H1 (cell line): Measurements from ENCODE around the gene PGLYRP4. TPM values are rescaled to one million over a fixed set of nuclear protein-coding genes. Genes with fewer than 3 reads are reported as not detected.

Experiments used
- CTCF ChIA-PET: fragments of 300-600 bp; sonication (Branson Sonifier 250); formaldehyde crosslinking; loops from one replicate; lab custom pipeline; 2021; ENCODE audit not compliant: partially characterized antibody; lab: Charles Lee
- POLR2A ChIA-PET: fragments of 300-600 bp; sonication (Branson Sonifier 250); formaldehyde crosslinking; loops from one replicate; lab custom pipeline; 2021; ENCODE audit warnings: inconsistent platforms; ENCODE audit not compliant: partially characterized antibody; lab: Charles Lee
- DNase-seq, 2 experiments: peaks; one replicate each; pipeline versions ENCODE4 v3.0.0 to v3.0.0-alpha.2; 2010 to 2022; ENCODE audit warnings: low spot score in 2 of 2, low read depth in 1 of 2, mixed read lengths in 1 of 2
- FAIRE-seq: peaks from 2 replicates; lab custom pipeline; 2011; peaks lifted over from hg19 to GRCh38; lab: Jason Lieb, UNC
- H2AFZ ChIP-seq: 2 replicates; pipeline ENCODE4 v1.8.1; 2012; ENCODE audit warnings: low read length, inconsistent platforms
- H2AK5ac ChIP-seq: 2 replicates; pipeline ENCODE4 v1.6.1; 2013; ENCODE audit warnings: low read depth, low read length
- H2BK120ac ChIP-seq: replicated peaks from 2 replicates; pipeline ENCODE3; 2013; ENCODE audit warnings: low read depth, low read length, inconsistent platforms
- H2BK12ac ChIP-seq: 2 replicates; pipeline ENCODE4 v1.6.1; 2013; ENCODE audit warnings: low read depth, low read length
- H2BK15ac ChIP-seq: 2 replicates; pipeline ENCODE4 v1.6.1; 2013; ENCODE audit warnings: low read length
- H2BK20ac ChIP-seq: 2 replicates; pipeline ENCODE4 v1.6.1; 2013; ENCODE audit warnings: low read length
- H2BK5ac ChIP-seq: 2 replicates; pipeline ENCODE4 v1.6.1; 2013; ENCODE audit warnings: low read depth, low read length
- H3K14ac ChIP-seq: 2 replicates; pipeline ENCODE4 v1.6.1; 2013; ENCODE audit warnings: inconsistent platforms; ENCODE audit not compliant: insufficient read length
- H3K18ac ChIP-seq: 2 replicates; pipeline ENCODE4 v1.6.1; 2013; ENCODE audit warnings: low read length; ENCODE audit errors: extremely low read depth
- H3K23ac ChIP-seq: 2 replicates; pipeline ENCODE4 v1.6.1; 2013; ENCODE audit warnings: inconsistent platforms; ENCODE audit not compliant: insufficient read length
- H3K23me2 ChIP-seq: 2 replicates; pipeline ENCODE4 v1.6.1; 2013; ENCODE audit warnings: low read depth, low read length
- H3K27ac ChIP-seq: 2 replicates; pipeline ENCODE4 v1.6.1; 2011; ENCODE audit warnings: low read depth, low read length, inconsistent platforms
- H3K27me3 ChIP-seq, 4 experiments: replicated peaks in 1 of 4; 1 replicate in 1 of 4; 2 replicates in 3 of 4; pipeline versions ENCODE4 v1.6.1 to v1.8.1; 2011 to 2013; ENCODE audit warnings: low read length in 3 of 4, mild to moderate bottlenecking in 3 of 4, inconsistent platforms in 2 of 4, mixed read lengths in 2 of 4, moderate library complexity in 1 of 4; ENCODE audit not compliant: control insufficient read depth in 3 of 4, insufficient read depth in 3 of 4; ENCODE audit errors: extremely low read depth in 1 of 4
- H3K36me3 ChIP-seq, 4 experiments: 2 replicates each; pipeline versions ENCODE4 v1.6.1 to v1.8.1; 2011 to 2013; ENCODE audit warnings: mild to moderate bottlenecking in 4 of 4, low read length in 3 of 4, moderate library complexity in 2 of 4, control low read depth in 1 of 4, inconsistent platforms in 1 of 4; ENCODE audit not compliant: insufficient read depth in 4 of 4, control insufficient read depth in 2 of 4
- H3K4ac ChIP-seq: replicated peaks from 2 replicates; pipeline ENCODE3; 2013; ENCODE audit warnings: low read length, low read depth, mixed read lengths, inconsistent platforms; ENCODE audit not compliant: insufficient read length
- H3K4me1 ChIP-seq, 4 experiments: replicated peaks in 1 of 4; 1 replicate in 1 of 4; 2 replicates in 3 of 4; pipeline versions ENCODE4 v1.6.1 to v1.8.1; 2011 to 2013; ENCODE audit warnings: low read length in 3 of 4, inconsistent platforms in 2 of 4, mixed read lengths in 1 of 4; ENCODE audit not compliant: insufficient read depth in 4 of 4, control insufficient read depth in 3 of 4
- H3K4me2 ChIP-seq, 2 experiments: 2 replicates each; pipeline versions ENCODE4 v1.6.1 to v1.8.1; 2011 to 2013; ENCODE audit warnings: low read depth in 2 of 2, low read length in 2 of 2, control low read depth in 1 of 2, inconsistent platforms in 1 of 2, mild to moderate bottlenecking in 1 of 2; ENCODE audit not compliant: insufficient read depth in 1 of 2
- H3K4me3 ChIP-seq, 4 experiments: fragments of 200-600, 300-600 bp in 1 of 4; sonication (generic), shearing (Covaris generic), sonication (Bioruptor Twin) in 1 of 4; 2 replicates each; pipeline versions ENCODE4 v1.5.1 to v1.8.1; 2011 to 2016; ENCODE audit warnings: low read length in 4 of 4, low read depth in 3 of 4, control low read depth in 2 of 4, inconsistent platforms in 2 of 4, mild to moderate bottlenecking in 2 of 4, mixed read lengths in 1 of 4, moderate library complexity in 1 of 4; ENCODE audit not compliant: insufficient read depth in 2 of 4; ENCODE audit errors: extremely low read depth in 1 of 4
- H3K56ac ChIP-seq: replicated peaks from 2 replicates; pipeline ENCODE3; 2013; ENCODE audit warnings: low read depth, mild to moderate bottlenecking, mixed read lengths, low read length, inconsistent platforms; ENCODE audit not compliant: insufficient read length
- H3K79me1 ChIP-seq: 2 replicates; pipeline ENCODE4 v1.6.1; 2013; ENCODE audit warnings: low read depth, low read length, control low read depth
- H3K79me2 ChIP-seq, 2 experiments: 2 replicates each; pipeline versions ENCODE4 v1.6.1 to v1.8.1; 2012 to 2013; ENCODE audit warnings: low read length in 2 of 2, mild to moderate bottlenecking in 2 of 2, inconsistent platforms in 1 of 2; ENCODE audit not compliant: insufficient read depth in 2 of 2, control insufficient read depth in 1 of 2
- H3K9ac ChIP-seq, 4 experiments: replicated peaks in 1 of 4; 1 replicate in 1 of 4; 2 replicates in 3 of 4; pipeline versions ENCODE4 v1.6.1 to v1.8.1; 2011 to 2013; ENCODE audit warnings: low read depth in 3 of 4, low read length in 3 of 4, control low read depth in 2 of 4, mild to moderate bottlenecking in 2 of 4, moderate library complexity in 2 of 4, inconsistent platforms in 1 of 4; ENCODE audit errors: extremely low read depth in 1 of 4
- H3K9me3 ChIP-seq, 2 experiments: 2 replicates each; pipeline versions ENCODE4 v1.6.1 to v1.8.1; 2012 to 2013; ENCODE audit warnings: mild to moderate bottlenecking in 2 of 2, moderate library complexity in 2 of 2, control low read depth in 1 of 2, inconsistent platforms in 1 of 2, low read depth in 1 of 2, low read length in 1 of 2, mixed read lengths in 1 of 2; ENCODE audit not compliant: insufficient read depth in 2 of 2
- H4K20me1 ChIP-seq, 2 experiments: replicated peaks in 1 of 2; 2 replicates each; pipeline versions ENCODE3 to v1.8.1; 2011 to 2013; ENCODE audit warnings: inconsistent platforms in 2 of 2, low read length in 2 of 2, mild to moderate bottlenecking in 1 of 2; ENCODE audit not compliant: insufficient read depth in 2 of 2, control insufficient read depth in 1 of 2
- H4K5ac ChIP-seq: 2 replicates; pipeline ENCODE4 v1.6.1; 2013; ENCODE audit warnings: low read length, low read depth, mixed read lengths, inconsistent platforms; ENCODE audit not compliant: insufficient read length
- H4K8ac ChIP-seq: 2 replicates; pipeline ENCODE4 v1.8.0; 2013; ENCODE audit warnings: mild to moderate bottlenecking, moderate library complexity, low read length, inconsistent platforms; ENCODE audit not compliant: insufficient read depth; ENCODE audit errors: extremely low read depth
- H4K91ac ChIP-seq: replicated peaks from 2 replicates; pipeline ENCODE3; 2013; ENCODE audit warnings: low read length, mixed read lengths, inconsistent platforms; ENCODE audit not compliant: insufficient read length
- CBX8 ChIP-seq: fragments of 300-800, 300-1000 bp; sonication (generic); IDR thresholded peaks from 2 replicates; pipeline ENCODE4 v1.7.1; 2016; ENCODE audit warnings: low read depth, low read length, borderline replicate concordance
- CEBPB ChIP-seq: IDR thresholded peaks from 2 replicates; pipeline ENCODE4 v1.6.1; 2012; ENCODE audit warnings: low read depth, low read length
- JUND ChIP-seq: IDR thresholded peaks from 2 replicates; pipeline ENCODE4 v1.6.1; 2011; ENCODE audit warnings: mild to moderate bottlenecking, improper control_type of control experiment, low read length
- KDM4A ChIP-seq: IDR thresholded peaks from one replicate; pipeline ENCODE4 v1.7.1; 2012; ENCODE audit warnings: low read depth, mild to moderate bottlenecking, moderate library complexity, low read length, inconsistent platforms; ENCODE audit not compliant: severe bottlenecking
- NANOG ChIP-seq: IDR thresholded peaks from 2 replicates; pipeline ENCODE4 v1.6.1; 2011; ENCODE audit warnings: low read length, low read depth, mild to moderate bottlenecking, inconsistent platforms; ENCODE audit not compliant: insufficient read depth, poor library complexity, severe bottlenecking
- POLR2A ChIP-seq, 2 experiments: IDR thresholded peaks; 1 replicate in 1 of 2; 2 replicates in 1 of 2; pipeline ENCODE4 v1.6.1; 2011; ENCODE audit warnings: low read depth in 2 of 2, low read length in 2 of 2, mild to moderate bottlenecking in 2 of 2; ENCODE audit errors: control extremely low read depth in 1 of 2
- POU5F1 ChIP-seq: IDR thresholded peaks from 2 replicates; pipeline ENCODE4 v1.6.1; 2011; ENCODE audit warnings: low read depth, mild to moderate bottlenecking, low read length, moderate library complexity
- RNF2 ChIP-seq: fragments of 200-900, 300-1000 bp; sonication (generic); IDR thresholded peaks from 2 replicates; pipeline ENCODE4 v1.7.1; 2016; ENCODE audit warnings: borderline replicate concordance, low read depth, mild to moderate bottlenecking, antibody characterized with exemption, low read length; ENCODE audit not compliant: poor library complexity, severe bottlenecking; ENCODE audit errors: missing control alignments
- SAP30 ChIP-seq: fragments of 300-600 bp; sonication (generic); IDR thresholded peaks from 2 replicates; pipeline ENCODE4 v1.7.1; 2012; ENCODE audit warnings: low read length, moderate library complexity, mild to moderate bottlenecking, inconsistent platforms; ENCODE audit not compliant: insufficient read depth, insufficient replicate concordance
- SP1 ChIP-seq: IDR thresholded peaks from 2 replicates; pipeline ENCODE4 v1.6.1; 2011; ENCODE audit warnings: low read depth, low read length
- TBP ChIP-seq: IDR thresholded peaks from 2 replicates; pipeline ENCODE4 v1.6.1; 2011; ENCODE audit warnings: low read depth, low read length, improper control_type of control experiment
- TCF12 ChIP-seq: IDR thresholded peaks from 2 replicates; pipeline ENCODE4 v1.6.1; 2011; ENCODE audit warnings: low read depth, mild to moderate bottlenecking, low read length
- TEAD4 ChIP-seq: IDR thresholded peaks from 2 replicates; pipeline ENCODE4 v1.6.1; 2012; ENCODE audit warnings: low read depth, low read length, inconsistent platforms, mixed read lengths
- WGBS, 2 experiments: shearing (Covaris generic) in 1 of 2; methylation state at CpG; one replicate each; pipeline versions ENCODE4 v1.1.6 to v1.1.7; 2013 to 2015; ENCODE audit warnings: low lambda C conversion rate in 2 of 2, mixed read lengths in 2 of 2, inconsistent platforms in 1 of 2, low coverage in 1 of 2, missing lambda C conversion rate in 1 of 2; ENCODE audit not compliant: insufficient replicate concordance in 2 of 2, insufficient coverage in 1 of 2, insufficient read length in 1 of 2; ENCODE audit errors: extremely low coverage in 1 of 2, missing lambda C conversion rate in 1 of 2; 5-methylcytosine and 5-hydroxymethylcytosine counted together
- polyA plus RNA-seq, 7 experiments: library from polyadenylated mRNA; depleted of rRNA in 3 of 7; stranded (reverse) in 5 of 7; unstranded in 2 of 7; fragments of >200 nt in 5 of 7; fragments of 200-250 nt in 2 of 7; gene quantifications; 1 replicate in 5 of 7; 2 replicates in 1 of 7; 4 replicates in 1 of 7; pipeline versions ENCODE4 v1.2.1 to v1.2.3, GENCODE V29; 2011 to 2013; ENCODE audit warnings: missing spikeins in 2 of 7, mixed read lengths in 2 of 7
- total RNA-seq: library from RNA; stranded (reverse); fragmentation: NEBNext Ultra II Directional; extraction: Animal tissue kit (Norgen Biotek cat#: 25700); gene quantifications from 2 replicates; pipeline ENCODE4 v1.2.1, GENCODE V29; 2021

Gene PGLYRP4
- total and polyA plus RNA-seq, 2 of the 8 experiments (the other 6 are each of a cell fraction or from before 2014, with no cell fraction given), result not detected

GRCh38 chr1:153364766-153365666 lies 16.4 kb upstream of the PGLYRP4 start:
- Histone ChIP-seq H3K4me2 (no peak overlapping the region), H3K56ac (no peak overlapping the region), H2BK120ac (no peak overlapping the region), H2BK12ac (no peak overlapping the region), H4K91ac (no peak overlapping the region), H3K4me1 (no peaks in the 10 kb centered on the region), H2BK20ac (no peak overlapping the region), H3K36me3 (no peaks in the 10 kb centered on the region), H3K18ac (no peak overlapping the region), H3K9me3 (no peaks in the 10 kb centered on the region), H3K9ac (no peak overlapping the region), H3K79me1 (no peaks in the 10 kb centered on the region), H2BK15ac (no peak overlapping the region), H2BK5ac (no peak overlapping the region), H4K20me1 (no peaks in the 10 kb centered on the region), H2AK5ac (no peak overlapping the region), H3K4me3 (no peak overlapping the region), H3K23me2 (no peaks in the 10 kb centered on the region; the same call in 1 of the 2 replicates), H3K27ac (no peak overlapping the region), H3K14ac (no peak overlapping the region), H4K8ac (no peak overlapping the region), H3K79me2 (no peaks in the 10 kb centered on the region), H2AFZ (no peak overlapping the region), H3K4ac (no peak overlapping the region), H4K5ac (no peak overlapping the region), H3K27me3 (no peaks in the 10 kb centered on the region), H3K23ac (no peak overlapping the region)
- ChIA-PET CTCF (interaction anchor here (0.9 to 4.1 kb wide), 6 partner anchors 8 to 31 kb away, joined by 3 to 19 read pairs (median 5); no protein-coding TSS in a partner anchor), POLR2A (no interaction called here)
- DNase-seq, result no peak
- 88% methylated on average over 12 of the region's 12 CpGs; no CpG with 5 or more reads in 1 of the 2 experiments for WGBS, 2 experiments
- FAIRE-seq, result no peak
- TF ChIP-seq CBX8, result no peak
- no peak for TF ChIP-seq TBP
- TF ChIP-seq RNF2, result no peak
- no peak for TF ChIP-seq POU5F1
- no peak for TF ChIP-seq SAP30
- no peak for TF ChIP-seq TCF12
- TF ChIP-seq KDM4A, result no peak
- TF ChIP-seq POLR2A (IDR thresholded peaks at IDR 0.05; ENCODE audit: control extremely low read depth in 1 of 2, low read depth in 2 of 2, low read length in 2 of 2), result no peak
- TF ChIP-seq CEBPB, result no peak
- no peak for TF ChIP-seq JUND
- TF ChIP-seq SP1, result no peak
- no peak for TF ChIP-seq NANOG
- TF ChIP-seq TEAD4, result no peak
